HL-60/S4 (cell line): ENCODE data around the gene ZNF394.
"Not testable (repeated sequence)": the region's sequence is repeated elsewhere in the genome, so short reads cannot be mapped to it uniquely, and the experiment has no call there.

Experiments used
- in situ Hi-C: fragments of 300-500 bp; cut with MboI; formaldehyde crosslinking; loops from 2 replicates; pipeline ENCODE4 v1.14.3; 2022; ENCODE audit warnings: low sequenced_read_pairs

The ZNF394 gene

DNA sequence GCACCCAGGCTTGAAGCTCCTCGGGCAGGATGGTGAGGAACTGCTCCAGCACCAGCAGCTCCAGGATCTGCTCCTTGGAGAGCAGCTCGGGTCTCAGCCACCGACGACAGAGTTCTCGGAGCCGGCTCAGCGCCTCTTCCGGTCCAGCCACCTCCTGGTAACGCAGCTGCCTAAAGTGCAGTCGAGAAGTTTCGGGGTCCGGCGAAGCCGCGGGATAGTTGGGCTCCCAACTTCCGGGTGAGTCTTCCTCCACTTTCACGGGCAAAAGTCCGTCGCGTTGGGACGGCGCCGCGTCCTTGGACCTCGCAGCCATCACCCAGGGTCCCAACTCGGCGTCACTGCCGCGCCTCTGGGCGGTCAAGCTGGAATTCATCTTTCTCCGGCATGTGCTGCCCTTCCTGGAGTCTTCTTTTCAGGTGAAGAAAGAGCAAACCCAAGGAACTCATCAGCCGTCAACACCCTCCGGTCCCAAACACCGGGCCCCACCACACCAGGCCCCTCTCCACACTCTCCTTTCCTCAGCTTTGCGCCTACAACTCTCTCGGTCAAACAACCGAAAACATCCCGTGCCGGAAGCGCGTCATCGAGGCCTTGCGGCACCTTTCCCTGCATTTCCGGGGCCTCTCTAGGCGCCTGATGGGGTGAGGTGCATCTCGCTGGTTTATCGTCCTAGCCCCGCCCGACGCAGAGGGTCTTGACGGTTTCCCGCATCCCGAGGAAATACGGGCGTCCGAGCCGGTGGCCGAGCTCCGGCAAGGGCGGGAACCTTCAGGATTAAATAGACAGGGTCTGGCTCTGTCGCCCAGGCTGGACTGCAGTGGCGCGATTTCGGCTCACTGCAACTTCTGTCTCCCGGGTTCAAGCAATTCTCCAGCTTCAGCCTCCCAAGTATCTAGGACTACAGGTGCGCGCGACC, at the start of gene ZNF394:
Gene ZNF394 (minus strand): TSS at position 561 of the 916 bp plus-strand sequence. CDS start 188 bp downstream, at position 373.
- in situ Hi-C loops, result no loop called here

- in situ Hi-C loops, result not testable (repeated sequence)
Observed at GRCh38 chr7:99549545-99549944, 49.5 kb upstream of the ZNF394 start.

GRCh38 chr7:99545308-99545707, 45.2 kb upstream of the ZNF394 start:
- in situ Hi-C loops, result not testable (repeated sequence)

- in situ Hi-C loops, result no loop called here
Observed at GRCh38 chr7:99543916-99544315, 43.8 kb upstream of the ZNF394 start.

- in situ Hi-C loops, result no loop called here
Observed at GRCh38 chr7:99543081-99543671, 43.1 kb upstream of the ZNF394 start.

- in situ Hi-C loops, result no loop called here
Observed at GRCh38 chr7:99541212-99541611, 41.1 kb upstream of the ZNF394 start.

GRCh38 chr7:99540542-99540941, 40.5 kb upstream of the ZNF394 start:
- in situ Hi-C loops, result no loop called here

- in situ Hi-C loops, result no loop called here
Observed at GRCh38 chr7:99539213-99539811, 39.2 kb upstream of the ZNF394 start.

GRCh38 chr7:99535667-99536066, 35.6 kb upstream of the ZNF394 start:
- in situ Hi-C loops, result no loop called here

- in situ Hi-C loops, result no loop called here
Observed at GRCh38 chr7:99531354-99531765, 31.3 kb upstream of the ZNF394 start.

DNA sequence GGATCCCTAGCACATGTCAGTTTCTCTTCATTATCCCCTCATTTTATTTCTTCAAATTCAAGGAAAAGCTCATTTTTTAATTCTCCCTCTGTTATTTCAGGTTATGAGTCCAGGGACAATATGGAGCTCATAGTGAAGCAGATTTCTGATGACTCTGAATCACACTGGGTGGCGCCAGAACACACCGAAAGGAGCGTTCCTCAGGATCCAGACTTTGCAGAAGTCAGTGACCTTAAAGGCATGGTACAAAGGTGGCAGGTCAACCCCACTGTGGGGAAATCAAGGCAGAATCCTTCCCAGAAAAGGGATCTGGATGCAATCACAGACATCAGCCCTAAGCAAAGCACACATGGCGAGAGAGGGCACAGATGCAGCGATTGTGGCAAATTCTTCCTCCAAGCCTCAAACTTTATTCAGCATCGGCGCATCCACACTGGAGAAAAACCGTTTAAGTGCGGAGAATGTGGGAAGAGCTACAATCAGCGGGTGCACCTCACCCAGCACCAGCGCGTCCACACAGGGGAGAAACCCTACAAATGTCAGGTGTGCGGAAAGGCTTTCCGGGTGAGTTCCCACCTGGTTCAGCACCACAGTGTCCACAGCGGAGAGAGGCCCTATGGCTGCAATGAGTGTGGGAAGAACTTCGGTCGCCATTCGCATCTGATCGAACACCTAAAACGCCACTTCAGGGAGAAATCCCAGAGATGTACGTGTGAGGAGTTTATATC, 25.8 kb upstream of the ZNF394 start:
- in situ Hi-C loops, result no loop called here

DNA sequence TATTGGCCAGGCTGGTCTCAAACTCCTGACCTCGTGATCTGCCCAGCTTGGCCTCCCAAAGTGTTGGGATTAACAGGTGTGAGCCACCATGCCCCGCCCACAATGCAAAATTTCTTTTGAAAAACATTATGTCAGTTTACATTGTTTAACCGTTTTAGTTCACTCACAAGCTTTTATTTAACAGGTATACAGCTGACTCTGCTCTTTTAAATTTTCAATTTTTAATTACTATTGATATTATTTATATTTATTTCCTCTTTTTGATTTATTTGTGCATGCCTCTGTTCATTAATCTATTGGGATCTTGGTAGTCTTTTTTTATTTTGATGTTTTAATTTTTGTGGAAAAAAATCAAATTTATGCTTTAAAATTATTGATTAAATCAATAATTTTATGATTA, 21.3 kb upstream of the ZNF394 start:
- in situ Hi-C loops, result no loop called here

- in situ Hi-C loops, result no loop called here
Observed at GRCh38 chr7:99514050-99514449, 14.0 kb upstream of the ZNF394 start.

- in situ Hi-C loops, result no loop called here
Observed at GRCh38 chr7:99505324-99505662, 5.2 kb upstream of the ZNF394 start.

DNA sequence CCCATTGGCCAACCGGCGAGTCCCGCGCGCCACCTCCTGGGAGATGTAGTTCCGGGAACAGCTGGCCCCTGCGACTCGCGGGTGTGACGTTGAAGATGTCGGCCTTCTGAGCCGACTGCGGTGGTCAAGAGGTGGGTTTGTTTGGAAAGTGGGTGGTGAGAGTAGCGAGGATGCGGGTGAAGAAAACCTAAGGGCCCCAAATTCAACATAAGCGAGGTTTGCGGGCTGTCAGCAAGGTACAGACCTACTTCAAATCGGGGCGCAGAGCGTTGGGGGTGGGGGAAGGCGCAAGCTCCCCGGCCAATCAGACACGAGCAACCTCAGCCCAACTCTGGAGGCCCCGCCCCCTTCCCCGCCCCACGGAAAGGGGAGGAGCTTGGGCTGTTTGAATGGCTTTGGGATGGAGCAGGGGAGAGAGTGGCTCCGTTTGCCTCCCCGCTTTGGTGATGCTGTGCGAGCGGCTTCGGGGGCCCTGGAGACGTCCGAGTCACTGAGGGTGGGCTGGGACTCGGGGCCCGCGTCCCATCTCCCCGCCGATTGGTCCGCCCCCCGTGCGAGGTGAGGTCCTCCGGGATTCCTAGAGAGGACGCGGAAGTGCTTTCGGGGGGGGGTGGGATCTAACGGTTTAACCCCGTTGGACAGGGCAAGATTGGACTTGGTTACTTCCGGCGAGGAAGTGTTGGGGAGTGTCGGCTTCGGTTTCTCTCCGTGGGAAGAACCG, 4.7 kb upstream of the ZNF394 start, which contains the start of gene ZKSCAN5:
Gene ZKSCAN5 (plus strand): TSS at position 60 of the 721 bp plus-strand sequence. CDS start 1,383 bp downstream, outside the sequence.
- in situ Hi-C loops, result no loop called here

DNA sequence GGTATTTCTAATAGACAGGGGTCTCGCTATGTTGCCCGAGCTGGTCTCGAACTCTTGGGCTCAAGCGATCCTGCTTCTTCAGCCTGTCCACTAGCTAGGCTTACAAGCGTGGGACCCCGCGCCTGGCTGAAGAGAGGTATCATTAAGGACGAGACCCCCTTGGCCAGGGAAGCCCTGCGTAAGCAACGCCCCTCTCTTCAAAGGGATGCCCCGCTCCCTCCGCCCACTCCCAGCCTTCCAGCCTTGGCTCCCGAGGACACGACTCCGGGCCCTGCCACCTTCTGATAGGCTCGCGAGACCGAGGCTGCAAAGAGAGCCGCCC, 4.2 kb upstream of the ZNF394 start:
- in situ Hi-C loops, result no loop called here

- in situ Hi-C loops, result not testable (repeated sequence)
Observed at GRCh38 chr7:99501236-99501635, 1.2 kb upstream of the ZNF394 start.

- in situ Hi-C loops, result no loop called here
Observed at GRCh38 chr7:99500637-99501009, 542 bp upstream of the ZNF394 start.

DNA sequence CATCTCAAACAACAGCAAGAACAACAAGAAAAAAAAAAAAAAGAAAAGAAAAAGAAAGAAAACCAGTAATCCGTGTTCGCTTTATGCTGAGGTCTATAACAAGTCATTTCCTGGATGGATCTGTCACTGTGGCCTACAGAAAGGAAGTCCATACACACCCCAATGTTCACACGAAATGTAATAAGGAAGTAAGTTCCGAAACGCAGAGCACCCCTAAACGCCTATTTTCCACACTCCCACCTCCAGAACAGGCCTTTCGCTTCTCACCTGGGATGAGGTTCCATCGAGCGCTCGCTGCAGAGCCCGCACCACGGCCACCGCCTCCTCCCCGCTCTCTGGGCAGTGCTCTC, 735 bp downstream of the ZNF394 start:
- in situ Hi-C loops, result no loop called here

- in situ Hi-C loops, result no loop called here
Observed at GRCh38 chr7:99498546-99498944, 1.5 kb downstream of the ZNF394 start.
